ENCODE measurements around the gene SLC25A25. TPM values are rescaled to one million over a fixed set of nuclear protein-coding genes. Genes with fewer than 3 reads are reported as not detected.
A peak's percentile ranks its signal among the peaks of the same experiment; 100 is the strongest.

The SLC25A25 gene
- total RNA-seq, 1 donor from 2014 or later: 8.5 TPM

DNA sequence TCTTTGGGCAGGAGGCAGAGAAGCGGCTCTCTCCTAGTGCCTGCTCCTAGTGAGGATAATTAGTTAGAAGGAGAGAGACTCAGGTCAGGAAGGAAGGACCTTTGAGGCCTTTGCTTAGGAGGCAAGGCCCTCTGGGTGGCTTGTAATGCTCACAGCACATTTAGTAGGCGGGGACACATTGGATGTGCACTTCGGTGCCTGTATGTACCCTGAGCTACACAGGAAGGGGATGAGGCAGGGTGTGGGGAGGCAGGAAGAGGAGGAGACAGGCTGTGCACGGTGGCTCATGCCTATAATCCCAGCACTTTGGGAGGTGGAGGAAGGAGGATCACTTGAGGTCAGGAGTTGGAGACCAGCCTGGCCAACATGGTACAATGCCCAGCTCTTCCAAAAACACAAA lies 74.0 kb downstream of the SLC25A25 start:
- H3K27ac ChIP-seq: no peak overlapping the region
- H3K9me3 ChIP-seq (ENCODE audit: low read depth): no peaks in the 10 kb centered on the region
- no peaks in the 10 kb centered on the region for H3K27me3 ChIP-seq
- H2AFZ ChIP-seq (replicated peaks): no peak overlapping the region
- H3K79me2 ChIP-seq (ENCODE audit: low read depth): no peaks in the 10 kb centered on the region
- no peaks in the 10 kb centered on the region for H4K20me1 ChIP-seq (ENCODE audit: low read depth)
- H3K36me3 ChIP-seq: no peaks in the 10 kb centered on the region
- Mint-ChIP-seq H3K4me1 (peaks cover 30% of the 10 kb centered on the region), H3K27ac (peak overlapping the region; percentile 82), H3K36me3 (no peaks in the 10 kb centered on the region), H3K4me3 (no peak overlapping the region), H3K9me3 (no peaks in the 10 kb centered on the region), H3K27me3 (ENCODE audit: insufficient read depth, low read depth) (peaks cover 15% of the 10 kb centered on the region)
- no peaks in the 10 kb centered on the region for H3F3A ChIP-seq (ENCODE audit: low read depth)
- H3K9ac ChIP-seq: no peak overlapping the region
- TF ChIP-seq EZH2phosphoT487 (IDR thresholded peaks at IDR 0.05): no peak
- H3K4me2 ChIP-seq: no peak overlapping the region
- DNase-seq (ENCODE audit: low spot score): no peak
- H3K4me1 ChIP-seq: peaks cover 3% of the 10 kb centered on the region
- no peak overlapping the region for H3K4me3 ChIP-seq

DNA sequence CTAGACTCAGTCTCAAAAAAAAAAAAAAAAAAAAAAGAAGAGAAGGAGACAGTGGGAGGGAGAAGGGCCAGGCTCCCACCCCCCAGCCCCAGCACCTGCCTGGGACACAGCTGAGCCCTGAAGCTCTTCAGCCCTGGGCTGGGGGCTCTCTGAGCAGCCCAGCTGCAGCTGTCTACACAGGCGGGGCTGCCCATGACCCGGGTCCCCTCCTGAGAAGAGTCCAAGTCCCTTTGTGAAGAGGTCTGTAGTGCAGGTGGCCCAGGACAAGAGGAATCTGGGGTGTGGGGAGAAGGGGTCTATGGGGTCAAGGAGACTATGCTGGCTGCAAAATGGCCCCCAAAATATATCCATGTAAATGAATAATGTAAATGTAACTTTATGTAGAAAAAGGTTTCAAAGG lies 74.6 kb downstream of the SLC25A25 start:
- H3K27me3 Mint-ChIP-seq (ENCODE audit: insufficient read depth, low read depth): peaks cover 11% of the 10 kb centered on the region
- no peaks in the 10 kb centered on the region for H3K36me3 Mint-ChIP-seq
- H3K4me2 ChIP-seq: no peak overlapping the region
- no peaks in the 10 kb centered on the region for H4K20me1 ChIP-seq (ENCODE audit: low read depth)
- H3K9me3 ChIP-seq (ENCODE audit: low read depth): no peaks in the 10 kb centered on the region
- H3K27ac Mint-ChIP-seq: no peak overlapping the region
- no peaks in the 10 kb centered on the region for H3K9me3 Mint-ChIP-seq
- no peaks in the 10 kb centered on the region for H3K27me3 ChIP-seq
- H2AFZ ChIP-seq (replicated peaks): no peak overlapping the region
- H3K4me3 Mint-ChIP-seq: no peak overlapping the region
- H3K4me1 ChIP-seq: peaks cover 3% of the 10 kb centered on the region
- DNase-seq (ENCODE audit: low spot score): no peak
- H3K79me2 ChIP-seq (ENCODE audit: low read depth): no peaks in the 10 kb centered on the region
- no peak for TF ChIP-seq EZH2phosphoT487 (IDR thresholded peaks at IDR 0.05)
- TF ChIP-seq EZH2 (IDR thresholded peaks at IDR 0.05): no peak
- TF ChIP-seq, protein P1, sequence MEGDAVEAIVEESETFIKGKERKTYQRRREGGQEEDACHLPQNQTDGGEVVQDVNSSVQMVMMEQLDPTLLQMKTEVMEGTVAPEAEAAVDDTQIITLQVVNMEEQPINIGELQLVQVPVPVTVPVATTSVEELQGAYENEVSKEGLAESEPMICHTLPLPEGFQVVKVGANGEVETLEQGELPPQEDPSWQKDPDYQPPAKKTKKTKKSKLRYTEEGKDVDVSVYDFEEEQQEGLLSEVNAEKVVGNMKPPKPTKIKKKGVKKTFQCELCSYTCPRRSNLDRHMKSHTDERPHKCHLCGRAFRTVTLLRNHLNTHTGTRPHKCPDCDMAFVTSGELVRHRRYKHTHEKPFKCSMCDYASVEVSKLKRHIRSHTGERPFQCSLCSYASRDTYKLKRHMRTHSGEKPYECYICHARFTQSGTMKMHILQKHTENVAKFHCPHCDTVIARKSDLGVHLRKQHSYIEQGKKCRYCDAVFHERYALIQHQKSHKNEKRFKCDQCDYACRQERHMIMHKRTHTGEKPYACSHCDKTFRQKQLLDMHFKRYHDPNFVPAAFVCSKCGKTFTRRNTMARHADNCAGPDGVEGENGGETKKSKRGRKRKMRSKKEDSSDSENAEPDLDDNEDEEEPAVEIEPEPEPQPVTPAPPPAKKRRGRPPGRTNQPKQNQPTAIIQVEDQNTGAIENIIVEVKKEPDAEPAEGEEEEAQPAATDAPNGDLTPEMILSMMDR (IDR thresholded peaks at IDR 0.05): no peak
- H3K4me1 Mint-ChIP-seq: peaks cover 25% of the 10 kb centered on the region
- H3K4me3 ChIP-seq: no peak overlapping the region
- no peaks in the 10 kb centered on the region for H3F3A ChIP-seq (ENCODE audit: low read depth)
- H3K36me3 ChIP-seq: no peaks in the 10 kb centered on the region
- H3K27ac ChIP-seq: no peak overlapping the region
- H3K9ac ChIP-seq: no peak overlapping the region

- Mint-ChIP-seq H3K36me3 (no peaks in the 10 kb centered on the region), H3K4me3 (peak overlapping the region; percentile 13), H3K4me1 (peaks cover 20% of the 10 kb centered on the region), H3K27ac (peak overlapping the region; percentile 85), H3K27me3 (ENCODE audit: insufficient read depth, low read depth) (peaks cover 9% of the 10 kb centered on the region), H3K9me3 (no peaks in the 10 kb centered on the region)
- H3K9ac ChIP-seq: no peak overlapping the region
- H3K79me2 ChIP-seq (ENCODE audit: low read depth): no peaks in the 10 kb centered on the region
- no peak overlapping the region for H3K4me2 ChIP-seq
- peaks cover 3% of the 10 kb centered on the region for H3K4me1 ChIP-seq
- H2AFZ ChIP-seq (replicated peaks): no peak overlapping the region
- no peaks in the 10 kb centered on the region for H3F3A ChIP-seq (ENCODE audit: low read depth)
- no peak overlapping the region for H3K27ac ChIP-seq
- H3K36me3 ChIP-seq: no peaks in the 10 kb centered on the region
- H3K9me3 ChIP-seq (ENCODE audit: low read depth): no peaks in the 10 kb centered on the region
- no peak for DNase-seq (ENCODE audit: low spot score)
- H3K4me3 ChIP-seq: no peak overlapping the region
- no peaks in the 10 kb centered on the region for H3K27me3 ChIP-seq
- no peaks in the 10 kb centered on the region for H4K20me1 ChIP-seq (ENCODE audit: low read depth)
- no peak for TF ChIP-seq EZH2phosphoT487 (IDR thresholded peaks at IDR 0.05)
- TF ChIP-seq, protein P1 (IDR thresholded peaks at IDR 0.05): no peak
- TF ChIP-seq EZH2 (IDR thresholded peaks at IDR 0.05): no peak
These were observed 75.7 kb downstream of the SLC25A25 start for GRCh38 chr9:128143525-128144238.
